MM.1S (cell line): Measurements from ENCODE around the gene P2RY6.

Experiments
- DNase-seq: peaks from one replicate; pipeline ENCODE4 v3.0.0-alpha.2; 2015
- H2AFZ ChIP-seq: fragments of 300-600 bp; sonication (generic); 2 replicates; pipeline ENCODE4 v1.6.0; 2016; ENCODE audit warnings: antibody characterized with exemption, low read length
- H3F3A ChIP-seq: fragments of 300-600 bp; sonication (generic); 2 replicates; pipeline ENCODE4 v1.6.1; 2016; ENCODE audit warnings: mild to moderate bottlenecking, antibody characterized with exemption, low read length, moderate library complexity, mixed read lengths; ENCODE audit not compliant: insufficient read depth
- H3K27ac ChIP-seq: fragments of 300-600 bp; sonication (generic); 2 replicates; pipeline ENCODE4 v1.5.1; 2016; ENCODE audit warnings: mild to moderate bottlenecking, low read length
- H3K27me3 ChIP-seq: fragments of 300-600 bp; sonication (generic); replicated peaks from 2 replicates; pipeline ENCODE4 v1.6.0; 2016; ENCODE audit warnings: low read length; ENCODE audit not compliant: insufficient read depth
- H3K36me3 ChIP-seq: fragments of 300-600 bp; sonication (generic); replicated peaks from 2 replicates; pipeline ENCODE4 v1.6.1; 2016; ENCODE audit warnings: mild to moderate bottlenecking, low read length, mixed read lengths; ENCODE audit not compliant: insufficient read depth
- H3K4me1 ChIP-seq: fragments of 300-600 bp; sonication (generic); 2 replicates; pipeline ENCODE4 v1.6.1; 2016; ENCODE audit warnings: low read length, mixed read lengths
- H3K4me2 ChIP-seq: fragments of 300-600 bp; sonication (generic); 2 replicates; pipeline ENCODE4 v1.6.0; 2016; ENCODE audit warnings: low read depth, low read length
- H3K4me3 ChIP-seq: fragments of 300-600 bp; sonication (generic); 2 replicates; pipeline ENCODE4 v1.5.1; 2016; ENCODE audit warnings: low read length, mixed read lengths
- H3K79me2 ChIP-seq: fragments of 300-600 bp; sonication (generic); 2 replicates; pipeline ENCODE4 v1.6.1; 2016; ENCODE audit warnings: mixed run types, low read length, mixed read lengths
- H3K9ac ChIP-seq: fragments of 300-600 bp; sonication (generic); 2 replicates; pipeline ENCODE4 v1.6.1; 2016; ENCODE audit warnings: low read length, mixed read lengths
- H3K9me2 ChIP-seq: fragments of 300-600 bp; sonication (generic); replicated peaks from 2 replicates; pipeline ENCODE4 v1.6.1; 2016; ENCODE audit warnings: mild to moderate bottlenecking, low read length, mixed read lengths; ENCODE audit not compliant: insufficient read depth
- H3K9me3 ChIP-seq: fragments of 300-600 bp; sonication (generic); replicated peaks from 2 replicates; pipeline ENCODE4 v1.6.1; 2016; ENCODE audit warnings: mild to moderate bottlenecking, low read length, mixed read lengths; ENCODE audit not compliant: insufficient read depth
- H4K20me1 ChIP-seq: fragments of 300-600 bp; sonication (generic); 2 replicates; pipeline ENCODE4 v1.6.1; 2016; ENCODE audit warnings: mild to moderate bottlenecking, low read length, moderate library complexity, mixed read lengths; ENCODE audit not compliant: insufficient read depth
- EZH2 ChIP-seq: fragments of 300-600 bp; sonication (generic); optimal IDR thresholded peaks from 2 replicates; pipeline ENCODE3; 2017; ENCODE audit warnings: low read depth, mild to moderate bottlenecking, antibody characterized with exemption, low read length, mixed read lengths
- EZH2phosphoT487 ChIP-seq: fragments of 300-600 bp; sonication (generic); IDR thresholded peaks from 2 replicates; pipeline ENCODE4 v1.6.1; 2018; ENCODE audit warnings: antibody characterized with exemption, low read length
- TF ChIP-seq, protein P1 (sequence below): fragments of 300-600 bp; sonication (generic); IDR thresholded peaks from 2 replicates; pipeline ENCODE4 v1.5.1; 2016; ENCODE audit warnings: antibody characterized with exemption, low read length, mixed read lengths

The P2RY6 gene

DNA sequence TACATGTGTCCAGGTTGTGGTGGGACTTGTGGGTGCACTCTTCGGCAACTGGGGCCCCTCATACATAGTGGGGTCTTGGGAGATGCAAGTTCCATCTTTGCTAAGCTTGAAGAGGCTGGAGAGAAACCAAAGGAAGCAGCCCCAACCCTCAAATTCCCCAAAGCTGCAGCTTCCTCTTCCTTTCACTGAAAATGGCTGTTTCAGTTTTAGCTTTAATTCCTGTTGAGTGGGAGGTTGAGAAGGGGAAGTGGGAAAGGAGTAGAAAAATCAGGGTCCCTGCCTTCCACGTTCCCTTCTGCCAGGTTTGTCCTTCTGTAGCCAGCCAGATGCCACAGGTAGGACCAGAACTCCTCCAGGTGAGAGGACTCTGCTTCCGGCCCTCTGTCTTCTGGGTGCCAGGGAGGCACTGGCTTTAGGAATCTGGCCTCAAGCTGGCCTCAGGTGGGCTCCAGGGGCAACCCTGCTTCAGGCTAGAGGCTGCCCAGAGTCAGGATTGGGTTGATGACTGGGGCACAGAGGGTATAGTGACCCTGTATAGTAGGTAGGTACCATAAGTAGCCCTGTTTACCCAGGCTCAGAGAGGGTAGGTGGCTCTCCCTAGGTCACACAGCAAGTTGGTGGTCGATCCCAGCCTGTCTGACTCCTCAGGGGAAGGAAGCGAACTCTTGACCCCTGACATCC, 16.2 kb downstream of the P2RY6 start:
- no peak overlapping the region for H2AFZ ChIP-seq
- H3K4me1 ChIP-seq = peaks cover 15% of the 10 kb centered on the region
- no peak overlapping the region; the same call in 1 of the 2 replicates for H3K9ac ChIP-seq
- no peak overlapping the region for H3K27ac ChIP-seq
- no peaks in the 10 kb centered on the region for H3K36me3 ChIP-seq
- no peak overlapping the region for H3K4me2 ChIP-seq
- H4K20me1 ChIP-seq = no peaks in the 10 kb centered on the region
- H3K4me3 ChIP-seq = no peak overlapping the region
- H3K9me3 ChIP-seq = no peaks in the 10 kb centered on the region
- TF ChIP-seq EZH2phosphoT487 = no peak
- TF ChIP-seq, protein P1, sequence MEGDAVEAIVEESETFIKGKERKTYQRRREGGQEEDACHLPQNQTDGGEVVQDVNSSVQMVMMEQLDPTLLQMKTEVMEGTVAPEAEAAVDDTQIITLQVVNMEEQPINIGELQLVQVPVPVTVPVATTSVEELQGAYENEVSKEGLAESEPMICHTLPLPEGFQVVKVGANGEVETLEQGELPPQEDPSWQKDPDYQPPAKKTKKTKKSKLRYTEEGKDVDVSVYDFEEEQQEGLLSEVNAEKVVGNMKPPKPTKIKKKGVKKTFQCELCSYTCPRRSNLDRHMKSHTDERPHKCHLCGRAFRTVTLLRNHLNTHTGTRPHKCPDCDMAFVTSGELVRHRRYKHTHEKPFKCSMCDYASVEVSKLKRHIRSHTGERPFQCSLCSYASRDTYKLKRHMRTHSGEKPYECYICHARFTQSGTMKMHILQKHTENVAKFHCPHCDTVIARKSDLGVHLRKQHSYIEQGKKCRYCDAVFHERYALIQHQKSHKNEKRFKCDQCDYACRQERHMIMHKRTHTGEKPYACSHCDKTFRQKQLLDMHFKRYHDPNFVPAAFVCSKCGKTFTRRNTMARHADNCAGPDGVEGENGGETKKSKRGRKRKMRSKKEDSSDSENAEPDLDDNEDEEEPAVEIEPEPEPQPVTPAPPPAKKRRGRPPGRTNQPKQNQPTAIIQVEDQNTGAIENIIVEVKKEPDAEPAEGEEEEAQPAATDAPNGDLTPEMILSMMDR = no peak
- no peak for TF ChIP-seq EZH2
- H3F3A ChIP-seq = no peaks in the 10 kb centered on the region
- H3K79me2 ChIP-seq = no peaks in the 10 kb centered on the region
- DNase-seq = no peak
- H3K27me3 ChIP-seq = no peaks in the 10 kb centered on the region
- H3K9me2 ChIP-seq = no peaks in the 10 kb centered on the region

DNA sequence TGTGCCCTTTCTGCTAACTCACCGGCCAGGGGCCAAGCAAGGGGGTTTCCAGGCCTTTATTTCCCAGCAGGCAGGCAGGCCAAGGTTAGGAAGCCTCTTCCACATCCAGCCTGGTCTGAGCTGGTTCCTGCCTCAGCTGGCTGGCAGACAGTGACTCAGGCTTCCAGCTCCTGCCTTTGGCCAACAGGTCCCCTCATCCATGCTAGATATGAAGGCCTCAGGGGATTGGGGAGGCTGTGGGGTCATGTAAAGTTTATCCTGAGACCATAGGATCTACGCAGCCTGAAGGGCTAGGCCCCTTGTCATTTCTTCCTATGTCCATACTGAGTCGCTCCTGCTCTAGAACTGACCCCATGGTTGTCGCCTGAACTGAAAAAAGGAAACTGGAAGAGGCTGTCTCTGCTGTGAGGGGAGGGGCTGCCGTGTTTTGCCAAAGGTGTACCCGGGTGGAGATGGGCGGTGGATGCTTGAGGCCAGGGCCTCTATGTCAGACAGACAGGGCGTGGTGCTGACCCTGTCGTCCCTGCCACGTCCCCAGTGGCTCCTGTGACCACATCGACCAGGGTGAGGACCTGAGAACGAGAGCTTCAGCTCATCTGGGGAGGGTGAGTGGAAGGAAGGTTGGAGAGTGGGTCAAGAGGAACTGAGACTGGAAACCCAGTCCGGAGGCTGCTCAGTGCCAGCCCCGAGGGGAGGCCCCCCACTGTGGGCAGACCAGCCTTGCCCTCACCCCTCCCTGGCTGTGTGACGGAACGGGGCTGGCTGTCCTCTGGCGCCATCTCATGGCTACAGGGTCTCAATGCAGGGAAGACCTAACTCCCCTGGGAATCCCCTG, 17.0 kb downstream of the P2RY6 start:
- no peaks in the 10 kb centered on the region for H3K9me2 ChIP-seq
- no peaks in the 10 kb centered on the region for H3K36me3 ChIP-seq
- H2AFZ ChIP-seq = peak overlapping the region; percentile 74
- H3K79me2 ChIP-seq = no peaks in the 10 kb centered on the region
- no peak for TF ChIP-seq EZH2
- TF ChIP-seq, protein P1 = peak; percentile 97
- no peak for TF ChIP-seq EZH2phosphoT487
- peak overlapping the region; percentile 45 for H3K4me3 ChIP-seq
- H4K20me1 ChIP-seq = no peaks in the 10 kb centered on the region
- peaks cover 15% of the 10 kb centered on the region for H3K4me1 ChIP-seq
- H3K27me3 ChIP-seq = no peaks in the 10 kb centered on the region
- H3K4me2 ChIP-seq = peak overlapping the region; percentile 82
- H3K9me3 ChIP-seq = no peaks in the 10 kb centered on the region
- peak; percentile 57 for DNase-seq
- H3K27ac ChIP-seq = peak overlapping the region; percentile 40; the same call in 1 of the 2 replicates
- peak overlapping the region; percentile 53 for H3K9ac ChIP-seq
- no peaks in the 10 kb centered on the region for H3F3A ChIP-seq

GRCh38 chr11:73290536-73290935, 18.4 kb downstream of the P2RY6 start:
- Histone ChIP-seq H3K27ac (no peak overlapping the region), H3K4me2 (no peak overlapping the region), H3K9me2 (no peaks in the 10 kb centered on the region), H3F3A (no peaks in the 10 kb centered on the region), H3K79me2 (no peaks in the 10 kb centered on the region), H3K36me3 (no peaks in the 10 kb centered on the region), H3K9ac (no peak overlapping the region), H3K9me3 (no peaks in the 10 kb centered on the region), H3K4me3 (no peak overlapping the region), H4K20me1 (no peaks in the 10 kb centered on the region), H3K27me3 (no peaks in the 10 kb centered on the region), H3K4me1 (peaks cover 18% of the 10 kb centered on the region), H2AFZ (no peak overlapping the region)
- no peak for DNase-seq
- TF ChIP-seq EZH2 = no peak
- no peak for TF ChIP-seq EZH2phosphoT487
- TF ChIP-seq, protein P1 = no peak
